Cardiac fibroblast (primary cell): ENCODE results near the gene RSRC1.

Experiments
- DNase-seq, 2 donors: peaks; one replicate each; pipeline versions ENCODE4 v3.0.0 to v3.0.0-alpha.2; 2010; ENCODE audit warnings: low read depth in 2 of 2
- H3K4me3 ChIP-seq, 2 donors: replicated peaks in 1 of 2; 1 replicate in 1 of 2; 2 replicates in 1 of 2; pipeline ENCODE4 v1.5.1; 2011; ENCODE audit warnings: low read depth in 2 of 2, low read length in 2 of 2, mild to moderate bottlenecking in 2 of 2, moderate library complexity in 1 of 2
- CTCF ChIP-seq: IDR thresholded peaks from one replicate; pipeline ENCODE4 v1.5.1; 2011; ENCODE audit warnings: low read depth, mild to moderate bottlenecking, low read length, inconsistent platforms

Gene RSRC1

GRCh38 chr3:158247288-158247687 is 137.4 kb downstream of the RSRC1 start:
- H3K4me3 ChIP-seq, result no peak overlapping the region
- TF ChIP-seq CTCF, result no peak
- DNase-seq, result no peak

- DNase-seq, result no peak
- no peak overlapping the region for H3K4me3 ChIP-seq
- TF ChIP-seq CTCF, result no peak
Measured at GRCh38 chr3:158248261-158248660, 138.4 kb downstream of the RSRC1 start.

GRCh38 chr3:158249183-158249582 is 139.3 kb downstream of the RSRC1 start:
- no peak overlapping the region for H3K4me3 ChIP-seq
- no peak for DNase-seq
- no peak for TF ChIP-seq CTCF

GRCh38 chr3:158258619-158259018 is 148.7 kb downstream of the RSRC1 start:
- H3K4me3 ChIP-seq, result no peak overlapping the region
- no peak for DNase-seq
- TF ChIP-seq CTCF, result no peak

GRCh38 chr3:158260392-158260791 is 150.5 kb downstream of the RSRC1 start:
- no peak overlapping the region for H3K4me3 ChIP-seq
- no peak for TF ChIP-seq CTCF
- DNase-seq, result no peak

GRCh38 chr3:158261371-158261991 is 151.6 kb downstream of the RSRC1 start:
- no peak for TF ChIP-seq CTCF
- H3K4me3 ChIP-seq, result no peak overlapping the region
- DNase-seq, result peak; percentile 5 to 28

GRCh38 chr3:158264894-158265293 is 155.0 kb downstream of the RSRC1 start:
- TF ChIP-seq CTCF, result no peak
- DNase-seq, result peak in 1 of 2 donors; percentile 5
- H3K4me3 ChIP-seq, result no peak overlapping the region
